GM19395 (cell line): ENCODE data around the gene RBM33.
"Not testable (repeated sequence)": the region's sequence is repeated elsewhere in the genome, so short reads cannot be mapped to it uniquely, and the experiment has no call there.

ENCODE experiments used
- ATAC-seq: cut with Tn5 transposase; IDR thresholded peaks from one replicate; pipeline ENCODE4 v1.9.1; 2021; ENCODE audit warnings: mild to moderate bottlenecking, moderate library complexity; ENCODE audit not compliant: unreplicated experiment

Gene RBM33, protein sequence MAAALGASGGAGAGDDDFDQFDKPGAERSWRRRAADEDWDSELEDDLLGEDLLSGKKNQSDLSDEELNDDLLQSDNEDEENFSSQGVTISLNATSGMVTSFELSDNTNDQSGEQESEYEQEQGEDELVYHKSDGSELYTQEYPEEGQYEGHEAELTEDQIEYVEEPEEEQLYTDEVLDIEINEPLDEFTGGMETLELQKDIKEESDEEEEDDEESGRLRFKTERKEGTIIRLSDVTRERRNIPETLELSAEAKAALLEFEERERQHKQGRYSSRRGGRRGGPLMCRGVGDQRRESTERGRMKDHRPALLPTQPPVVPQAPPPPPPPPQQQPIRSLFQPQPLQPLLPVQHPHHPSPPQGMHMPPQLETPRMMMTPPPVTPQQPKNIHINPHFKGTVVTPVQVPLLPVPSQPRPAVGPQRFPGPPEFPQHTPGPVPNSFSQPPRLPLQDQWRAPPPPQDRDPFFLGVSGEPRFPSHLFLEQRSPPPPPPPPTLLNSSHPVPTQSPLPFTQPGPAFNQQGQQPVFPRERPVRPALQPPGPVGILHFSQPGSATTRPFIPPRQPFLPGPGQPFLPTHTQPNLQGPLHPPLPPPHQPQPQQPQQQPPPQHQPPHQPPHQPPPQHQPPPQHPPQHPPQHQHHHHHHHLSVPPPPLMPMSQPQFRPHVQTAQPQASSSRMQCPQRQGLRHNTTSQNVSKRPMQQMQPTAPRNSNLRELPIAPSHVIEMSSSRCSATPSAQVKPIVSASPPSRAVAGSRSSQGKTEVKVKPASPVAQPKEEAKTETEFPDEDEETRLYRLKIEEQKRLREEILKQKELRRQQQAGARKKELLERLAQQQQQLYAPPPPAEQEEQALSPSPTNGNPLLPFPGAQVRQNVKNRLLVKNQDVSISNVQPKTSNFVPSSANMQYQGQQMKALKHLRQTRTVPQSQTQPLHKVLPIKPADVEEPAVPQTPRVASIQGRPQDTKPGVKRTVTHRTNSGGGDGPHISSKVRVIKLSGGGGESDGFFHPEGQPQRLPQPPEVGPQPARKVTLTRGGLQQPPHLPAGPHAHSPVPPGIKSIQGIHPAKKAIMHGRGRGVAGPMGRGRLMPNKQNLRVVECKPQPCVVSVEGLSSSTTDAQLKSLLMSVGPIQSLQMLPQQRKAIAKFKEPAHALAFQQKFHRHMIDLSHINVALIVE

DNA sequence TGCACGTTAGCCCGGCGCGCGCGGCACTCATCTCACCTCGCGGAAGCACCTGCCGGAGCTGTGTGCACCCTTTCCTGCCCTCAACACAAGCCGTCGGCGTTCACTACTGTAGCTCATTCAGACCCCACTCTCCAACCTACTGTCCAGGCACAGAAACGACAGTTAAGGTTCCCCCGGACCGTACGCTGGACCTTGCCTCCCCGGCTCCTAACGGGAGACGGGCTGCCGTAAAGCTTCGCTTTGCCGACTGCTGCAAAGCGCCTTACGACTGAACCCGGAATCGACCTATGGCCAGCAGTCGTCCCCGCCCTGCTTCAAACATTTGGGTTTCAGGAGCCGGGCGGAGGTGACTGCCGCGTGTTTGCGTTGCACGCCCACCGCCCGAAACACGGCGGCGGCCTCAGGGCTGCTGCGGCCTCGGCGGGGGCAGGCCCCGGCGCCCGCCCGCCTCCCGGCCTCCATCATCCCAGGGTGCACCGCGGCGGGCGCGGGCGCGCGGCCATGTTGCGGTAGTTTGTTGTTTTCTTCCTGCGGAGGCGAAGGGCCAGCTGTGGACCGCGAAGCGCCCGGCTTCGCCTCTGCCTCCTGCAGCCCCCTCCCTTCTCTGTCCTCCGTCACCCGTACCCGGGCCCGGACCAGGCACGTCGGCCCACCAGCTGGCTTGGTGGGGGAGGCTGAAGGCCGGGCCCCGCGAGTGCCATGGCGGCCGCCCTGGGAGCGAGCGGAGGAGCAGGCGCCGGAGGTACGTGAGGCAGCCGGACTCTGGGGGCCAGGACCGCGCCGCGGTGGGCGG lies at the start of gene RBM33:
Gene RBM33 (plus strand): TSS at position 484 of the 793 bp plus-strand sequence. CDS start 216 bp downstream, at position 700.
- ATAC-seq: peak; percentile 78

DNA sequence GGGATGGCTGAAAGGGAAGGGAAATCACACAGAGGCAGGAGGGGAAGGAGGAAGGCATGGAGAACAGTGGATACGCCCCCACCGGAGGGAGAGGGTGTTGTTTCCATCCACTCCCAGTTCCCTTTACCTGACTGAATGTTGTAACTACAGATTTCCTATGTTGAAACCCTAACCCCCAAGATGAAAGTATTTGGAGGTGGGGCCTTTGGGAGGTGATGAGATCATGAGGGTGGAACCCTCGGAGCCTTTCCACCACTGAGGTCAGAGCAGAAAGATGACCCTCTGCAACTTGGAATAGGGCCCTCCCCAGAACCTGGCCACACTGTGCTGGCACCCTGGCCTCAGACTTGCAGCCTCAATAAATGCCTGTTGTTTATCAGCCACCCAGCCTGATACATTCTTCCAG lies 49.5 kb upstream of the RBM33 start:
- no peak for ATAC-seq

DNA sequence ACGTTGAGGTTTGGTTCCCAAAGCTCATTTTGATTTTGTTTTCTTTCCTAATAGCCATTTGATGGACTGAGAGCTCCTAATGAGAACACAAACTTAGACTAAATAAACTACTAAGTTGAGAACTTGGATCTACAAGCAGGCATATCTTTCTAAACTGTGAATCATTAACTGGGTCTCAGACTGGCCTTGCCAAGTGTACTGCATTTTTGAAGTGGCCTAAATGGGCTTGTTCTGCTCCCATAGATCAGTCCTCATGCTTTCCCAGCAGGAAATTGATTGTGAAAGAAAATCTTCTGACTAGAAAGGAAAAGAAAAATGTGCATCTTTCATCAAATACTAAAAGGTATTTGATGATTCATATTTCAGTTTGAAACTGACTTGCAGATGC lies 46.7 kb upstream of the RBM33 start:
- no peak for ATAC-seq

DNA sequence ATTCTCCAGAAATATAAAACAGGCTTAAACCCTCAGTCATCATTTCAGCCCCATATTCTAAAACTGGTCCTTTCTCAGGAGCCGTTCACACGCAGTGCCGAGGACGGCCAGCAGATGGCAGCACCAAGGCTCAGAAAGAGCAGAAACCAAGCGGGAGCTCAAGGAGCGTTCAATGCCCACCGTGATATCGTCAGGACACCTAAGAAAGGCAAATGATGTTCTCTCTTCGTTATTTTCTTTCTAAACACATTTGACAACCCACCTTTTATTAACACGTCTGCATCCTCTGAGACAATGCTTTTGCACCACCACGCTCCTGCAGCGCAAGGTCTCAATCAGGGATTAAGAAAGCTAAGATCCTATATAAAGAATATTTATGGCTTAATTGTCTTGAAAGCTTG lies 45.7 kb upstream of the RBM33 start:
- peak; percentile 88 for ATAC-seq

DNA sequence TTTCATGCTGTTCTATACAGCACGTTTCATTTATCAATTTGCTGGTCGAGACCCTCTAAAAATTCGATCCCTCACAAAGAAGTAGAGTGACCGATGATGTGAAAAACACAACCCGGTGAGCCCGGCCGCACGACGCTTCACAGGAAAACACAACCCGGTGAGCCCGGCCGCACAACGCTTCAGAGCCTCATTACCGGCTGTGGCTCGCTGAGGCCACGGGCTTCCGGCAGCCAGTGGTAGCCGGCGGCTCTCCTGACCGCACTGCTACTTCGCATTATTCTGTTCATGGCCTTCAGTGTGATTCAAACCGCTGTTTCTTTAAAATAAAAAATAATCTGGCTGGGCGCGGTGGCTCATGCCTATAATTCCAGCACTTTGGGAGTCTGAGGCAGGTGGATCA lies 42.3 kb upstream of the RBM33 start:
- no peak for ATAC-seq

DNA sequence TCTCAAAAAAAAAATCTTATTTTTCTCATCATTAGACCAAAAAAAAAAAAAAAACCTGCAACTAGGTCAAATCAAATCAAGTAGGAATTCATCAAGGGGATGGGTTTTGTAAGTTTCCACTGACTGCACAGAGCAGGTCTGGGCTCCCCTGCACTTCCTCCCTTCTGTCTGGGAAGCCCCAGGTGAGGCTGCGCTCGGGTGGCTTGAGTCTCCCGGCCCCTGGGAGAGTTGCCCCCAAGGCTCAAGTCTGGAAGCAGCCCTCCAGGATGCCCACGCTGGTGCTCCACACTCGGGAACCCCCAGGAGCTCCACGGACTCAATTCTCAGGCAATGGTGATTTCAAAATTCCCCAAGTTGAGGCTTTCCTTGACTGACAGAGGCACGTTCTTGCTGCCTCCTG lies 41.7 kb upstream of the RBM33 start:
- no peak for ATAC-seq

DNA sequence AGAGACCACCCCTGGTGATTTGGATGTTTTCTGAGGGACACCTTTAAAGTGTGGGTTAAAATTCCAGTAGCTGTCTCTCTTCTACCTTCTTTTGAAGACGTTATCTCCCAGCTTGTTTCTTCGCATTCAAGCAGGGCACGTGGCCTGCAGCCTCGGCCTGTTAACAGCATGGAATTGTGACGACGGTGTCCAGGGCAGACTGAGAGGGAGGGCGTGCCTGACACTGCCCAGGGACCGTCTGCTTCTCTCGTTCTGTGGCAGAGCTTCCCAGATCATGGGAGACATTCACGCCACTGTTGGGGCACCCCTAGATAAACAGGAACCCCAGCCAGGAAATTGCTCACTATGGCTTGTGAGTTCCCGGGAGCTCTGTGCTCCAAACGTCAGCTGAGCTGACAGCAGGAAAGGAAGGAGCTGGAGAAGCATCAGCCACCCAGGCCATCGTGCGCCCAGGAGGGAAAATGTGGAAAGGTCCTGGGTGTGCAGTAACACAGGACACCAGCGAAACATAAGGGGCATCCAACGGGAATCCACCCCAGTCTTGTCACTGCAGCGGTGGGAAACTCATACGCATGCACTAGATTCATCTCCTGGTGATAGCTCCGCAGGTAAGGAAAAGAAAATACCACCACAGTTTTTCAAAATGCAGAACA lies 41.1 kb upstream of the RBM33 start:
- no peak for ATAC-seq

DNA sequence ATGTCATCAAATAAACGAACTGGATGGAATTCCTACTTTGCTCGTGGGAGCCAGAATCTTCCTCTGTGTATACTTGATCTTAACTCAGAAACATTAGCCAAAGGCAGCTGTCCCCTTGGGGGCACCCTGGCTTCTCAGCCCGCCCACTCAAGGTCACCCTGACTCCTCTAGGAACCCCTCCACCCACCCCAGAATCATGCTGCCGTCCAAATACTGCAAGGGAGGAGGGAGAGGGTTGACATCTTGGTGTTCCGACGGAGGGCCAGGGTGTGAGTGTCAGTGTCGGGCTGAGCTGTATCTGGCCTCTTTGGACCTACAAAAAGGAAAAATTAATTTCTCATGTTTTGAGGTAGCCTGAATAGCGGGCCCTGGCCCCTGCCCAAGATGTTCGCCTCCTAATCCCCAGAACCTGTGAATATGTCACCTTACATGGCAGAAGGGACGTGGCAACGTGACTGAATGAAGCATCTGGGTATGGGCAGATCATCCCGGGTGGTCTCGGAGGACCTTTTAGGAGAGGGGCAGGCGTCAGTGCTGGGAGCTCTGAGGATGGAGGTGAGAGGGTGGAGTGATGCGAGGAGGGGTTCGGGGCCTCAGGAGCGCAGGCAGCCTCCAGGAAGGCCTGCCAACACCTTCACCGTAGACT lies 40.5 kb upstream of the RBM33 start:
- no peak for ATAC-seq

DNA sequence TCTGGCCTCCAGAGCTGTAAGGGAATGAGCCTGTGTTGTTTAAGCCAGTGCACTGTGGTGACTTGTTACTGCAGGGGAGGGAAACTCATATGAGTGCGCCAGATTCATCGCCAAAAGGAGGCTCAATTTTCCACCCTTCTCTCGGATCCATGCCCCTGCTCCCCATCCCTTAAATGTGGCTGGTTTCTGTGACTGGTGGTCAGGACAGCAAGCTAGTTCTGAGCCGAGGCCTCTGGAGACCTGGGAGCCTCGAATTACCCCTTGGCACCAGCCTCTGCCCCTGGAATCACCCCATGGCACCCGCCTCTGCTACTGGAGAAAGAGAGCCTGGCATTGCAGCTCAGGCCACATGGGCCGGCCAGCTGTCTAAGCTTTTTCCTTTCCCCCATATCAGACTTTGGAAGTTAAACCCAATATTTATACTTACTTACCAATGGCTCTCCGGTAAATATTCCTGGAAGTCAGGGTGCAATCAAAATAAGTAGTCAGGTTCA lies 39.9 kb upstream of the RBM33 start:
- no peak for ATAC-seq

DNA sequence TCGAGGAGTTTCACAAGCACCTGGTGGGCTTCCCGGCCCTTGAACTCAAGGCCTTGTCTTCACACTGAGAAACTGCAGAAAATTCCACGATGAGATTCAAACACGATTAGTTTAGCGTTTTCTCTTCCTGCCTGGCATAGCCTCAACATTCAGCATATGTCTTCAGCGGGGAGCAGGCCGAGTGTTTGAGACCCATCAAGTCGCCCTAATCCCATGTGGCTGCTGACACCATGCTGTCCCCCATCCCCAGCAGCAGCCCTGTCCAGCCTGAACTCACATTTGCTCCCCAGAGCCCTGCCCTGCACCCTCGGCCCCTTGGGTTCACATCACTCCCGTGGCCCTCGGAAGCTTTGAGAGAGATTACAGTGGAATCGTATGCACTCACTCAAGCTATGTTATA lies 35.3 kb upstream of the RBM33 start:
- ATAC-seq: no peak

DNA sequence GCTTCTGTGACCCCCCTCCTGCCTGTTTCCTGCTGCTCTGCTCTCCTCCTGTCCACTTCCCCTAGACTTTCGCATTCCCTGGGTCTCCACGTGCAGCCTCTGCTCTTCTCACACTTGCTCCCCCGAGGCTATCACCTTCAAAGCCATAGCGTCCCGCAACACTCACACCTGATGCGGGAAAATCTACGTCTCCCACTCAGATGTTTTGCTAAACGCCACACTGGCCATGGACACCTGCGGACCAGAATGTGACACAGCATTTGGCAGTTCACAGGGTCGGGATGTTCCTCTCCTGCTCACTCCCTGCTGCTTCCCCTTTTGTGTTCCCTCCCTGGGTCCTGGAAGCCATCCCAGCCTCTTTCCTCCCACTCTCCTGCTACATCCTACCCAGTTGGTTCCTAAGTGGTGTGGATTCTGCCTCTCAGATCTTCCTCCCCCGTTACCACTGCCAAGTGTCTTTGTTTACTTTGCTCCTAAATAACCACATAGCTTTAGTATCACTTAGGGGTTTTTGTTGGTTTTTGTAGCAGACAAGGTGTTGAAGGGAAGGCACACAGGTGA lies 33.7 kb upstream of the RBM33 start:
- ATAC-seq: no peak

DNA sequence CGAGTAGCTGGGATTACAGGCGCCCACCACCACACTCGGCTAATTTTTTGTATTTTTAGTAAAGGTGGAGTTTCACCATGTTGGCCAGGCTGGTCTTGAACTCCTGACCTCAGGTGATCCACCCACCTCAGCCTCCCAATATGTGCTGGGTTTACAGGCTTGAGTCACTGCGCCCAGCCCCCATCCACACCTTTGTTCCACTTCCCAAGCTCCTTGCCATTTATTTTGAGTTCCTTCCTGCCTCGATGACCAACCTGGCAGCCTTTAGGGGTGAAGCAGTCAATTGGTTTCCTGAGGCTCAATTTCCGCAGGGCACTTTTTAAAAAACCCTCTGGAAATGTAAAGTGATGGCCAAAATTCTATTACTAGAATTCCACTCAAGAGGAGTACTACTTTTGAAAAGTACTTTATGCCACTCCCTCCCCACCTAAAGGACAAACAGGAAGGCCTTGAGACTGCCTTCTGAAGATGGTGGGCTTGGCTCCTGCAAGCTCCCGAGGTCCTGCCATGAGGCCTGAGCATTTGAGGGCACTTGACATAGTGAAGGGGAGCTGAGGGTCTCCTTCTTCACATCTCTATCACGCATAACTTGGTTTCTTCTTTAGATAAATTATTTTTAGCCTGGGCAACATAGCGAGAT lies 32.5 kb upstream of the RBM33 start:
- no peak for ATAC-seq

DNA sequence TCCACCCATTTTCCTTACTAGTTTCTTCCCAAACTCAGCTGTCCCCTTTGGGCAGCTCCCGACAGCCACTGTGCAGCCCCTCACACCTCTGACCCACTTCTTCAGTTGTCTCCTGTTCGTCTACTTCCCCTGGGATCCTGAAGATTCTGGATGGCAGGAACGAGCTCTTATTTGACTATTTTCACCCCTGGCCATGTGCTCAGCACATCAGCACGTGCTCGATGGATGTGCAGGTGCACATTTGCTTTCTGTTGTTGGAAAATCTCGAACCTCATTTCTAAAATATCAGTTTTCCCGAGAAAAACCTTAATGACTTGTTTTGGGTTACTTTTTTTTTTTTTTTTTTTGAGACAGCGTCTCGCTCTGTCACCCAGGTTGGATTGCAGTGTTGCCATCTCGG lies 31.8 kb upstream of the RBM33 start:
- ATAC-seq: no peak

DNA sequence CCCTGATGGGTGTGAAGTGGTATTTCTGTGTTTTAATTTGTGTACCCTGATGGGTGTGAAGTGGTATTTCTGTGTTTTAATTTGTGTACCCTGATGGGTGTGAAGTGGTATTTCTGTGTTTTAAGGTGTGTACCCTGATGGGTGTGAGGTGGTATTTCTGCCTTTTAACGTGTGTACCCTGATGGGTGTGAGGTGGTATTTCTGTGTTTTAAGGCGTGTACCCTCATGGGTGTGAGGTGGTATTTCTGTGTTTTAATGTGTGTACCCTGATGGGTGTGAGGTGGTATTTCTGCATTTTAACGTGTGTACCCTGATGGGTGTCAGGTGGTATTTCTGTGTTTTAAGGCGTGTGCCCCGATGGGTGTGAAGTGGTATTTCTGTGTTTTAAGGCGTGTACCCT lies 29.4 kb upstream of the RBM33 start:
- not testable (repeated sequence) for ATAC-seq

DNA sequence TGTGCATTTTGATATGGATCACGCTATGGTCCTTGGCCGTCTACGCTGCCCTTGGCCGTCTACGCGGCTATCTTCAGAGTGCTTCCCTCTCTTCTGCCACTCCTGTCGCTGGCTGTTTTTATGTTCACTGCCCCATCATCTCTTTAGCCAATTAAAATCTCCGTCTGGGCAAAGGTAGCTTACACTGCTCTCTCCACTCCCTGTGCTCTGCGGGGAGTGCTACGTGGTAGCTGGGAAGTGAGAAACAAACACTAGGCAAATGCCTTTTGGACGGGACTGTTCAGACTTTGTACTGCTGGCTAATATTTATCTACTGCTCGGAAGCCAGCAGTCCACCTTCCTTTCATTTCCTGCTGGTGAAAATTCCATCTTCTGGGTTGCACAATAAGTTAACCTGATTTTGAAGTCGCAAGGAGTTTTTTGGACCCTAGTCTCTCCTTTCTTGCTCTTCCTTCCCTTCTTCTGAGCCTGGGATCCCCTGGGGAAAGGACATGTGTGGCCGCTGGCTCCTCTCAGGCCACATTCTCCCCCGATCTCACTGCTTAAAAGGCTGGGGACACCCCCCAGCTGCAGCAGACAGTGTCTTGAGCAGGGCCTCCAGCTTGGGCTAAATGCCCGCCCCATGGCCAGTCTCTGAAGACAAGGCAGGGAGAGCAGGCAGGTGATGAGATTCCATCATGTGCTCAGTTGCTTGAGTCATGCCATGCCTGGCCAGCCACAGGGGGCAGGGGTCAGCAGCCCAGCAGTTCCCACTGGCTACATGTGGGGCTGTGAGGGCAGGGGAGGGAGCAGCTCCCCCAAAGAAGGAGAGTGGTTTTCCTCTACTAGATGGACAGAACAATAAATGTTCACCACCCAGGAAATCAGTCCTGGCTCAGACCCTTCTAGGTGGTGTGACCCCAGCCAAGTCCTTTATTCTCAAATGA lies 25.5 kb upstream of the RBM33 start:
- ATAC-seq: no peak

DNA sequence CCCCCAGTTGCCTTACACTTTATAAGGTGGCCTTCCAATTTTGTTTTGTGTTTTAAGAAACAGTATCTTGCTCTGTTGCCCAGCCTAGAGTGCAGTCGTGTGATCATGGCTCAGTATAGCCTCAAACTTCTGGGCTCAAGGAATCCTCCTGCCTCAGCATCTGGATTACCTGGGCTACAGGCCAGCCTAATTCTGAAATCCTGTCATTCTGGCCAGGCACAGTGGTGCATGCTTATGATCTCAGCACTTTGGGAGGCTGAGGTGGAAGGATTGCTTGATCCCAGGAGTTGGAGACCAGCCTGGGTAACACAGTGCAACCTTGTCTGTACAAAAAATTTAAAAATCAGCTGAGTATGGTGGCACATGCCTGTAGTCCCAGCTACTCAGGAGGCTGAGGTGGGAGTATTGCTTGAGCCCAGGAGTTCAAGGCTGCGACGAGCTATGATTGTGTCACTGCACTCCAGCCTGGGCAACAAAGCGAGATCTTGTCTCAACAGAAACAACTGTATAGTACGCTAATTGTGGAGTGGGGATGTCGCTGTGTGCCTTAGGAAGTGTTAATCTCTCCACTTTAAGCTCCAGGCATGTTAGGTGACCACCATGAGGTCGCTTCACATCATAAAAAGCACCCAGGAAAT lies 24.7 kb upstream of the RBM33 start:
- ATAC-seq: no peak

DNA sequence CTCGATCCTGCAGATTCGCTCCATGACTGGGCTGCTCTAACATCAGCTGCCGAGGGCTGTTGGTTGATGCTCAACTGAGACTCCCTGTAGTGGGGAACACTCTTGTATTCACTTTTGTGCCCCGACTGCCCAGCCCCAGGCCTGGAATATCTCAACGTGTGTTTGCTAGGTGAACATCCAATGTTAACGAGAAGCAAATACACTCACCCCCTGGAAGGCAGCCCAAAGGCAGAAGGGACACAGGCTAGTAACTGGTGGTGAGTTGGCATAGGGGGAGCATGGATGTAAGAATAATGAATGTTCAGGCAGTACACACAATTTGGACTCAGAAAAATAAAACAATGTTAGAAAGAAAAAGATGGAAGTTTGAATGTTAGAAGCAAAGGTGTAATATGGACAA lies 24.0 kb upstream of the RBM33 start:
- no peak for ATAC-seq
